Type B pancreatic cell (in vitro differentiated cells): ENCODE results near the gene KCNJ8. TPM values are rescaled to one million over a fixed set of nuclear protein-coding genes. Genes with fewer than 3 reads are reported as not detected.
"Not testable (repeated sequence)": the region's sequence is repeated elsewhere in the genome, so short reads cannot be mapped to it uniquely, and the experiment has no call there.

Experiments
- DNase-seq: peaks from one replicate; pipeline ENCODE4 v3.0.0; 2021; ENCODE audit warnings: mixed read lengths; ENCODE audit not compliant: unreplicated experiment; ENCODE audit errors: extremely low spot score
- H3K27ac Mint-ChIP-seq: 2 replicates; pipeline ENCODE4 v1.8.0; 2021; ENCODE audit warnings: mild to moderate bottlenecking, mixed read lengths
- H3K27me3 Mint-ChIP-seq: 2 replicates; pipeline ENCODE4 v1.8.0; 2021; ENCODE audit warnings: mixed read lengths
- H3K36me3 Mint-ChIP-seq: 2 replicates; pipeline ENCODE4 v1.8.0; 2021; ENCODE audit warnings: mixed read lengths
- H3K4me1 Mint-ChIP-seq: one replicate; pipeline ENCODE4 v1.8.0; 2021; ENCODE audit warnings: mixed read lengths; ENCODE audit not compliant: unreplicated experiment
- H3K4me3 Mint-ChIP-seq: 2 replicates; pipeline ENCODE4 v1.8.0; 2021; ENCODE audit warnings: mild to moderate bottlenecking, mixed read lengths
- H3K9me3 Mint-ChIP-seq: 2 replicates; pipeline ENCODE4 v1.8.0; 2021; ENCODE audit warnings: mixed read lengths
- total RNA-seq: library from RNA; stranded (reverse); gene quantifications from 2 replicates; pipeline ENCODE4 v1.2.1, GENCODE V29; 2021; ENCODE audit warnings: low replicate concordance
- TF ChIP-seq, protein P1 (sequence below): fragments of 200-600 bp; sonication (generic); conservative IDR thresholded peaks from 2 replicates; pipeline ENCODE4 v1.5.0; 2021; ENCODE audit warnings: antibody characterized with exemption, mild to moderate bottlenecking

KCNJ8 gene
- total RNA-seq, 1 donor from 2014 or later: 2.4 TPM

DNA sequence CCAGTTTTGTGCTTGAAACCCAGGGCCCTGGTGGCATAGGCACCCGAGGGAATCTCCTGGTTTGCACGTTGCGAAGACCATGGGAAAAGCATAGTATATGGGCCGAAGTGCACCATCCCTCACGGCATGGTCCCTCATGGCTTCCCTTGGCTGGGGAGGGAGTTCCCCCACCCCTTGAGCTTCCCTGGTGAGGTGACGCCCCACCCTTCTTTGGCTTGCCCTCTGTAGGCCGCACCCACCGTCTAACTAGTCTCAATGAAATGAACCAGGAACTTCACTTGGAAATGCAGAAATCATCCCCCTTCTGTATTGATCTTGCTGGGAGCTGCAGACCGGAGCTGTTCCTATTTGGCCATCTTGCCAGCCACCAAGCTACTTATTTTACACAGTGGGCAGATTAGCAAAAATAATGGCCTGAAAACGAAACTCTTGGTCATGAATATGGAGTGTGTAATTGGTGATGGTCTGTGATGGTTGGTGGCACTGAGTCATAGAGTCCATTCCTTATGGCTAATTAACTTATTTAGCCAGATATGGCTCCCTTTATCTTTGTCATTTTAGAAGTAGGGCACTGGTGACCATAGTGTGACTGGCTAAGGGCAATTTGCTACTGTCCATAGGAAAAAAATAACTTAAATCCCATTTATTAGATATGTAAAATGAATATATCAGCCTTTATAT, 21.3 kb upstream of the KCNJ8 start:
- peaks cover 5% of the 10 kb centered on the region for H3K36me3 Mint-ChIP-seq
- no peaks in the 10 kb centered on the region for H3K4me1 Mint-ChIP-seq
- no peak for DNase-seq
- H3K4me3 Mint-ChIP-seq: no peak overlapping the region
- H3K27me3 Mint-ChIP-seq: peaks cover 20% of the 10 kb centered on the region
- H3K27ac Mint-ChIP-seq: no peak overlapping the region
- H3K9me3 Mint-ChIP-seq: peaks cover 5% of the 10 kb centered on the region
- TF ChIP-seq, protein P1, sequence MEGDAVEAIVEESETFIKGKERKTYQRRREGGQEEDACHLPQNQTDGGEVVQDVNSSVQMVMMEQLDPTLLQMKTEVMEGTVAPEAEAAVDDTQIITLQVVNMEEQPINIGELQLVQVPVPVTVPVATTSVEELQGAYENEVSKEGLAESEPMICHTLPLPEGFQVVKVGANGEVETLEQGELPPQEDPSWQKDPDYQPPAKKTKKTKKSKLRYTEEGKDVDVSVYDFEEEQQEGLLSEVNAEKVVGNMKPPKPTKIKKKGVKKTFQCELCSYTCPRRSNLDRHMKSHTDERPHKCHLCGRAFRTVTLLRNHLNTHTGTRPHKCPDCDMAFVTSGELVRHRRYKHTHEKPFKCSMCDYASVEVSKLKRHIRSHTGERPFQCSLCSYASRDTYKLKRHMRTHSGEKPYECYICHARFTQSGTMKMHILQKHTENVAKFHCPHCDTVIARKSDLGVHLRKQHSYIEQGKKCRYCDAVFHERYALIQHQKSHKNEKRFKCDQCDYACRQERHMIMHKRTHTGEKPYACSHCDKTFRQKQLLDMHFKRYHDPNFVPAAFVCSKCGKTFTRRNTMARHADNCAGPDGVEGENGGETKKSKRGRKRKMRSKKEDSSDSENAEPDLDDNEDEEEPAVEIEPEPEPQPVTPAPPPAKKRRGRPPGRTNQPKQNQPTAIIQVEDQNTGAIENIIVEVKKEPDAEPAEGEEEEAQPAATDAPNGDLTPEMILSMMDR: no peak

DNA sequence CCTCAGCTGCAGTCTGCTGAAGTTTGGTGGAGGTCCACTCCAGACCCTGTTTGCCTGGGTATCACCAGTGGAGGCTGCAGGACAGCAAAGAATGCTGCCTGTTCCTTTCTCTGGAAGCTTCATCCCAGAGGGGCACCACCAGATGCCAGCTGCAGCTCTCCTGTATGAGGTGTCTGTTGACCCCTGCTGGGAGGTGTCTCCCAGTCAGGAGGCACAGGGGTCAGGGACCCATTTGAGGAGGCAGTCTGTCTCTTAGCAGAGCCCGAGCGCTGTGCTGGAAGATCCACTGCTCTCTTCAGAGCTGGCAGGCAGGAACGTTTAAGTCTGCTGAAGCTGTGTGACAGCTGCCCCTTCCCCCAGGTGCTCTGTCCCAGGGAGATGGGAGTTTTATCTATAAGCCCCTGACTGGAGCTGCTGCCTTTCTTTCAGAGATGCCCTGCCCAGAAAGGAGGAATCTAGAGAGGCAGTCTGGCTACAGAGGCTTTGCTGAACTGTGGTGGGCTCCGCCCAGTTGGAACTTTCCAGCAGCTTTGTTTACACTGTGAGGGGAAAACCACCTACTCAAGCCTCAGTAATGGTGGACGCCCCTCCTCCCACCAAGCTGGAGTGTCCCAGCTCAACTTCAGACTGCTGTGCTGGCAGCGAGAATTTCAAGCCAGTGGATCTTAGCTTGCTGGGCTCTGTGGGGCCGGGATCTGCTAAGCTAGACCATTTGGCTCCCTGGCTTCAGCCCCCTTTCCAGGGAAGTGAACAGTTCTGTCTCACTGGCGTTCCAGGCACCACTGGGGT, 20.5 kb upstream of the KCNJ8 start:
- H3K36me3 Mint-ChIP-seq, H3K9me3 Mint-ChIP-seq, H3K4me1 Mint-ChIP-seq, DNase-seq, H3K27ac Mint-ChIP-seq, H3K4me3 Mint-ChIP-seq: not testable (repeated sequence)
- peaks cover 21% of the 10 kb centered on the region for H3K27me3 Mint-ChIP-seq

- not testable (repeated sequence) for H3K36me3 Mint-ChIP-seq, H3K4me1 Mint-ChIP-seq, DNase-seq, H3K4me3 Mint-ChIP-seq, H3K9me3 Mint-ChIP-seq, H3K27ac Mint-ChIP-seq
- peaks cover 29% of the 10 kb centered on the region for H3K27me3 Mint-ChIP-seq
These were observed 15.2 kb upstream of the KCNJ8 start for GRCh38 chr12:21789687-21790086.

DNA sequence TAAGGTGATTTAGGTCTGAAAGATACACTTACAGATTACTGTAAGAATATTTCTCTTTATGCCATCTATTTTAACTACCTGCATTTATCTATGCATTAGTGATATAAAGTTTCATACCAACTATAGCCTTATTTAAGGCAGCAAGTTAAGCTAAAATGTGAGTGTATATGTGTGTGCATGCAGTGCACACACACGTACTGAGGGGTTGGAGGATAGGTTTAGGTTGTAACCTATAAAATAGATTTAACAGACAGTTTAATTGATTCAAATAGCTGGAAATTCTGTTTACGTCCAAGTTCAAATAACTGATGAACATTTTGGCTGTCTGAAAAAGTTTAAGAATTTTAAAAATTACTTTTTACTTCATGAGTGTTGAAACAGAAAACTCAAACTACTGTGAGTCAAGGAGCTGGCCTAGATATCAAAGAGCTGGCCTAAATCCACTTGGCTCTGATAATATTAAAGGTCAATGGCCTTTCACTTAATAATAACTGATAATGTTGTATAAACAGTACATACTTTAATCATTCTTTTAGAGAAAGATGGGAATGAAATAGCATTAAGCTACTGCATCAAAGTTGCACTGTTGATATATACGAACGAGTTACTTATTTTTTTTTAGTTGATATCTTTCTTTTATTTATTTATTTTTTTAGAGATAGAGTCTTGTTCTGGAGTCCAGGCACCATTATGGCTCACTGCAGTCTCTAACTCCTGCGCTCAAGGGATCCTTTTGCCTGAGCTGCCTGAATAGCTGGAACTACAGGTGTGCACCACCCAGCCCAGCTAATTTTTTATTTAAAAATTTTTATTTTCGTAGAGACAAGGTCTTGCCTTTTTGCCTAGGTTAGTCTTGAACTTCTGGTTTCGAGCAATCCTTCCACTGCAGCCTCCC, 13.8 kb upstream of the KCNJ8 start:
- Mint-ChIP-seq H3K4me1 (no peaks in the 10 kb centered on the region), H3K36me3 (peaks cover 7% of the 10 kb centered on the region), H3K27me3 (peaks cover 25% of the 10 kb centered on the region), H3K27ac (no peak overlapping the region), H3K9me3 (no peaks in the 10 kb centered on the region), H3K4me3 (no peak overlapping the region)
- DNase-seq: no peak
- TF ChIP-seq, protein P1: no peak

DNA sequence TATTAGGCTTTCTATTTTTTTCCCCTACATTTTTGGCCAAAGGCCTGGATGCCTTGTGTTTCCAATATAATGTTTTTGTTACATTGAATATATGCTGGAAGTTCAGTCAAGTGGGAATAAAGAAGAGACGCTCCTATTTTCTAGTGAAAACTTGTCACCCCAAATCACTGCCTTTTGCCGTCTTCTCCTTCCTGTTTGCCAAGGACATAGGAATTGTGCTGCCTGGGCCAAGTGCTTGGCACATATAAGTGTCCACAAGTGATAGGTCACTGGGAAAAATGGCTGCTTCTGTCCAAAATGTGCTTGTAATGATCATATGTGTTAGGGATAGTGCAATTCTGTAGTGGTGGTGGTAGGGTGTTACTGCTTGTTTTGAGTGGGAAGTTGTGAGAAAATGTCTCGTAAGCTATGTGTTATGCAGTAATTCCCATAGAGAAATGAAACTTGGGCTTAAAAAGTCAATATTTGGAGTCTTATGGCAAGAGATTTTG, 11.6 kb upstream of the KCNJ8 start:
- H3K27ac Mint-ChIP-seq: no peak overlapping the region
- TF ChIP-seq, protein P1: no peak
- H3K36me3 Mint-ChIP-seq: peaks cover 8% of the 10 kb centered on the region
- DNase-seq: no peak
- no peaks in the 10 kb centered on the region for H3K4me1 Mint-ChIP-seq
- H3K4me3 Mint-ChIP-seq: no peak overlapping the region
- H3K9me3 Mint-ChIP-seq: no peaks in the 10 kb centered on the region
- peaks cover 16% of the 10 kb centered on the region for H3K27me3 Mint-ChIP-seq

GRCh38 chr12:21782723-21783122, 8.2 kb upstream of the KCNJ8 start:
- H3K36me3 Mint-ChIP-seq, H3K4me3 Mint-ChIP-seq, H3K9me3 Mint-ChIP-seq, H3K4me1 Mint-ChIP-seq, H3K27ac Mint-ChIP-seq, DNase-seq: not testable (repeated sequence)
- H3K27me3 Mint-ChIP-seq: peaks cover 24% of the 10 kb centered on the region
